ENCODE results near the gene TRPM2. TPM values are rescaled to one million over a fixed set of nuclear protein-coding genes. Genes with fewer than 3 reads are reported as not detected.
"Not testable (repeated sequence)": the region's sequence is repeated elsewhere in the genome, so short reads cannot be mapped to it uniquely, and the experiment has no call there.

TRPM2 gene
- total RNA-seq, 1 donor from 2014 or later = 1.4 TPM

DNA sequence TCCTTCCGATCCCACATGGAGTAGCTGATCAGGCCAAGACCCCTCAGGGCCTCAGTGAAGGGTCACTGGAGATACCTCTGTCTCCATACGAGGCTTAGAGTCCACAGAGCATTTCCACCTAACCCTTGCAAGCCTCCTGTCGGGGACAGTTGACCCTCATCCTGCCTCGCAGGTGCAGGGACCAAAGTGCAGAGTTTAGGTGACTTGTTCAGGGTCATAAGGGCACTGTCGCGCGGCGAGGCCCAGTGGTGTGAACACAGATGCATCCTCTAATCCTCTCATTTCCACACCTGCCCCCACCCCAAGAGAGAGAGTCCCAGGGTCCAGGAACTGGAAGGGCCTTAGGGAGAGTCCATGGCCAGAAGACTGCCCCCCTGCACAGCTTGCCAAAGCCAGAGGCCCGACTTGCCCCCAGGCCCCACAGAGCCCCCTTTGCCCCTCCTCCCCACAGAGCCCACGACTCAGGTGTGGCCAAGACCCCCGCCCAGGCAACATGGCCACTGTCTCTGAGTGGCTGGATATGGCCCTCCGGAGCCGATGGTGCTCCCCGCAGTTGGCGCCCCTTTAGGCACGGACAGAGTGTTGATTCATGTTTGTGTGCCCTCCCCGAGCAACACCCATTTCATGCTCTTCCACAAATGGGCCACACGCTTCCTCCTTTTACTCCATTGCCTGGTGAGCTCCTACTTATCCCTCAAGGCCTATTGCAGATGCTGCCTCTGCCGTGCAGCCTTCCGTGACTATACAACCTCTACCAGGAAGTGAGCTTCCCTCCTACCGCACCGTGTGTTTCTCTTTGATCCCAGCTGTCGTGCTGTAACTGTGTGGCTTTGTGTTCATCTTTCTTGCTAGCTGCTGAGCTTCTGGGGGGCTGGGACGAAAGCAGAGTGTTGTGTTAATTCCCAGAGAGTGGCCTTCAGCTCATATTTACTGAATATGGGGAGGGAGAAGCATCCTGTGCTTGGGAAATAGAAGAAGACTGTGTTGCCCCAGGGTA is 1.7 kb downstream of the TRPM2 start:
- no peak for DNase-seq (ENCODE audit: low read depth)

DNA sequence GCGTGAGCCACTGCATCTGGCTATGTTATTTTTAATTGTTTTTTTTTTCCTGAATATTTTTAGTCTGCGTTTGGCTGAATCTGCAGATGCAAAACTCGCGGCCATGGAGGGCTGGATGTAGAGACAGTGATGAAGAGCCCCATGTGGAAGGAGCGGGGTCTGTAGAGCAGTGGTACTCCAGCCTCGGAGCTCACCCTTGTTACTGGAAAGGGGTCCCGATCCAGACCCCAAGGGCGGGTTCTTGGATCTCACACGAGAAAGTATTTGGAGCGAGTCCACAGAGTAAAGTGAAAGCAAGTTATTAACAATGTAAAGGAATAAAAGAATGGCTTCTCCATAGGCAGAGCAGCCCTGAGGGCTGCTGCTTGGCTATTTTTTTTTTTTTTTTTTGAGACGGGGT is 2.7 kb downstream of the TRPM2 start:
- no peak for DNase-seq (ENCODE audit: low read depth)

DNA sequence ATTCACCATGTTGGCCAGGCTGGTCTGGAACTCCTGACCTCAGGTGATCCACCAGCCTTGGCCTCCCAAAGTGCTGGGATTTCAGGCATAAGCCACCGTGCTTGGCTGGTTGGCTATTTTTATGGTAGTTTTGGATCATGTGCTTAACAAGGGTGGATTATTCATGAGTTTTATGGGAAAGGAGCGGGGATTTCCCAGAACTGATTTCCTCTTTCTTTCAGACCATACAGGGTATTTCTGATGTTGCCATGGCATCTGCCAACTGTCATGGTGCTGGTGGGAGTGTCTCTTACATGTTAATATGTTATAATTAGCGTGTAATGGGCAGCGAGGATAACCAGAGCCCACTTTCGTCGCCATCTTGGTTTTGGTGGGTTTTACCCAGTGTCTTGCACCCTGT is 3.2 kb downstream of the TRPM2 start:
- peak; percentile 7 for DNase-seq (ENCODE audit: low read depth)

DNA sequence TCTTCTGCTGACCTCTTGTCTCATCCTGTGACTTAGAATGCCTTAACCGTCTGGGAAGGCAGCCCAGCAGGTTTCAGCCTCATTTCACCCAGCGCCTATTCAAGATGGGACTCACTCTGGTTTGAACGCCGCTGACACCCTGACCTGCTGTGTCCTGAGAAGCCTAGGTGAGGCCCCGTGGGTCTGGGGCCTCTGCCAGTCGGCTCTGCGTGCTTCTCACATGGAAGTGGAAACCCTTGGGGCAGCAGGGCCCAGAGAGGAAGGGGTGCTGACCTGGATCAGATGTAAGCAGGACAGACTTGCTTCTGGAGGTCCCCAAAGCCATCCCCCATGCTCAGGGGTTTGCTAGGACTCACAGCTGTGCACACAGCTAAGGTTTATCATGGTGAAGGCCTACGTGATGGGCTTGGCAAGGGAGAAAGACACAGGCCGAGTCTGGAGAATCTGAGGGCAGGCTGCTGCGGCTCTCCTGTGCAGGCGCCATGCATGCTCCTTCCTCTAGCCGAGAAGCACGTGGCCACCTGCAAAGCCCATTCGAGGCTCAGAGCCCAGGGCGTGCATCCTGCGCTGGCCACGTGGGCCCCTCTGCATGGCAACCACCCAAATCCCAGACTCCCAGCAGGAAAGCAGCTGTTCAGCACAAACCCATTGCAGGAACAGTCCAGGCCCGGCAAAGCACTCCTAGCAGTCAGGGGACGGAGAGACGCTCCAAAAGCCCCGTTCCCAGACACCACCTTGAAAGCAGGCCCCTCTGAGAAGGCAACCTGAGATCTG is 3.8 kb downstream of the TRPM2 start:
- no peak for DNase-seq (ENCODE audit: low read depth)

DNA sequence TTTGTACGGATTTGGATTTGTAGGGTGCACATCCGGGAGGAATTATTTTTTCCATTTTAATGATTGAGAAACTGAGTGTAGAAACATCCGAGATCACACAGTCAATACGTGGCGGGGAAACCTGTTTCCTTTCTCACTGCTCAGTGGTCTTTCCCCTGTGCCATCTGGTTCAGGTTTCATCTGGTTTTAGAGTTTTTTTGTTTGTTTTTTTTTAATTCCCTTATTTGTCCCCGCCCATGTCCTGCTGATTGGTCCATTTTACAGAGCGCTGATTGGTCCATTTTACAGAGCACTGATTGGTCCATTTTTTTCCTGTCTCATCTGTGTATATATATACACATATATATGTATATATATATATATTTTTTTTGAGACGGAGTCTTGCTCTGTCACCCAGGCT is 6.0 kb downstream of the TRPM2 start:
- DNase-seq (ENCODE audit: low read depth) = no peak

DNA sequence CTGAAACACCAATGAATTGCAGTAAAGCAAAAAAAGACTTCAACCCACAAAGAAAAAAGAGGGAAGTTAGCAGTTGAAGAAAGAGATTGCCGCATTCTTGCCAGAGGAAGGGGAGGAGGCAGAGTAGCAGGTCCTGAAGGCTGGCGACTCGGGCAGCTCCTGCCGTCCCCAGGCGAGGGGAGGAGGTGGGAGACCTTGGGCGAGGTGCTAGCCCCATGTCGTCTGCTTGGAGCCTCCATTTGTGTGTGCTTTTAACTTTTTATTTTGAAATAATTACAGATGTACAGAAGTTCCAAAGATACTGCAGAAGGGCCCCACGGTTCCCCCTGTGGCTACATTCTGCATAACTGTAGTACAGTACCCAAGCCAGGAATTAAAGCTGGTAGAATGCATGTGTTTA is 6.7 kb downstream of the TRPM2 start:
- DNase-seq (ENCODE audit: low read depth) = no peak

DNA sequence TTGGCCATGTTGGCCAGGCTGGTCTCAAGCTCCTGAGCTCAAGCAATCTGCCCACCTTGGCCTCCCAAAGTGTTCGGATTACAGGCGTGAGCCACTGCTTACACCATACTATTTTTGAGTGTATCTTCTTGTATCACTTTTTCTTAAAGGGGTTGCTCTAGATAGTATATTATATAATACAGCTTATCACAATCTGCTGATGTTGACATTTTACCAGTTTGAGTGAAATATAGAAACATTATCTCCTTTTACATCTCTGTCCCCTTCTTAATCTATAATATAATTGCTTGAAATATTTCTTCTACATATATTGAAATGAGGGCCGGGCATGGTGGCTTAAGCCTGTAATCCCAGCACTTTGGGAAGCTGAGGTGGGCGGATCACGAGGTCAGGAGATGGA is 8.5 kb downstream of the TRPM2 start:
- not testable (repeated sequence) for DNase-seq (ENCODE audit: low read depth)

DNA sequence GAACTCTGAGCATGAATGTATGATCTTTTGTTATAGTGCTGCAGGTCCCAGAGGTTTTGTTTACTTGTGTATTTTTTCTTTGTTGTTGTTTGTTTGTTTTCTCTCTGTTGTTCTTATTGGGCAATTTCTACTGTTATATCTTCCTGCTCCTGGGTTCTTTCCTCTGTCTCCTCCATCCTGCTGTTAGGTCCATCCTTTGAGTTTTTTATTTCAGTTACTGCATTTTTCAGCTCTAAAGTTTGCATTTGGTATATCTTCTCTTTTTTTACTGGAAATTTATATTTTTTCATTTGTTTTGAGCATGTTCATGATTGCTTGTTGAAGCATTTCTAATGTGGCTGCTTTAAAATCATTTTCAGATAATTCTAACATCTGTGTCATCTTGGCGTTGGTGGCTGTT is 9.9 kb downstream of the TRPM2 start:
- DNase-seq (ENCODE audit: low read depth) = no peak

DNA sequence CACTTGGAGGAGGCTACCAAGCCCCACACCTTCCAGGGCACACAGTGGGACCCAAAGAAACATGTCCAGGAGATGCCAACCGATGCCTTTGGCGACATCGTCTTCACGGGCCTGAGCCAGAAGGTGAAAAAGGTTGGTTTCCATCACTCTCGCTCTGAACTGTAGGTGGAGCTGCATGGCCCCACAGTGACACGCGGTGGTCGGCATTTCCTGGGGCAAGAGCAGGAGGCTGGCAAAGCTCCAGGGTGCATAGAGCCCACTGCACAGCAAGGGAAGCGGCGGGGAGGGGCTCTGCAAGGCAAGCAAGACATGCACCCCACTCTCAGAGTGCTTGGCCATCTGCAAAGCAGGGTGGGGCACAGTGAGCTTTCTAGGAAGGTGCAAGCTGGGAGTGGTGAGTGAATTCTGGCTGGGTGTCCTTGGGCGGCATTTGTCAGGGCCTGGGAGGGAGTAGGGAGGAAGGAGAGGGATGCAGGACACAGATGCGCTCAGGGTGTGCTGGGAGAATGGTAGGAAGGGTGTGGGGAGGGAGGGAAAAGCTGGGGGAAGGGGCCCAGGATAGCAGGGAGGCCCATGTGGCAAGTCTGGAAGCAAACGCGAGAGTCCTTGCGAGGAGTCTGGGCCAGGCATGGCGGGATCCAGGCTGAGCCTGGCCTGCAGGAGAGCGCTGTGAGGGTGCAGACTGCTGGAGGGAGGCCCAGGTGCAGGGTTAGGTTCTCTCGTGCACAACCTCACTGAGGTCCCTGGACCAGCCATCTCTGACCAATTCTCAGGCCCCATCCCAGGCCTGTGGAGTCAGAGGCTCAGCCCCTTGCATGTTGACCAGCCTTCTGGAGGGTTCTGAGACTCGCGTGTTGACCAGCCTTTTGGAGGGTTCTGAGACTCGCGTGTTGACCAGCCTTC is 11.0 kb downstream of the TRPM2 start:
- DNase-seq (ENCODE audit: low read depth) = no peak

DNA sequence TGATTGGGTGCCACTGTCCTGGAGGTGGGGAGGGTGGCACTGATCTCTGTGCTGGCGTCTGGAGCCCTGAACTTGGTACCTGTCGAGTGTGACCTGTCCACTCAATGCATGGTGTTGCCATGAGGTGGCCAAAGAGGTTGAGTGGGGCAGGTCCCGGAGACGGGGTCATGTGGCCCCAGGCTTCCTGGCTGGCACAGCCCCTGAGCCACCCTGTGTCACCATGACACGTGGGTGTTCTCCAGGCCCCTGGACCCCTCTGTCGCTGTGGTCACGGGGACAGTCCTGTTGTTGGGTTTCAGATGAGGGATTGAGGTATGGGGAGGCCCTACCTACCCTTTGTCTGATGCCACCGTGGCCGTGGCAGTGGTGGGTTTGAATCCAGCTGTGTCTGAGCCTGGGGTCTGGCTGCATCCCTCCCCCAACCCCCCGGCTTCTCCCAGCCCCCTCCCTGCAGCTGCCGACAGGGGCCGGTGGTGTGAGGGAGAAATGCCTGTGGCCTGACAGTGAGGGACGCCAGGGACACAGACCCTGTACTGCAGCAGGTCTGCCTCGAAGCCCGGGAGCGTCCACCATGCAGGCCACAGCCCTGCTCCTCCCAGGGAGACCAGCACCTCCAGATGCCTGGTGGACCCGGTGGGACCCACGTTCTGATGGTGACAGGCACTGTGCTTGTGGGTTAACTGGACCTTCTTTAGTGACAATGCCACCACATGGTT is 12.0 kb downstream of the TRPM2 start:
- no peak for DNase-seq (ENCODE audit: low read depth)

DNA sequence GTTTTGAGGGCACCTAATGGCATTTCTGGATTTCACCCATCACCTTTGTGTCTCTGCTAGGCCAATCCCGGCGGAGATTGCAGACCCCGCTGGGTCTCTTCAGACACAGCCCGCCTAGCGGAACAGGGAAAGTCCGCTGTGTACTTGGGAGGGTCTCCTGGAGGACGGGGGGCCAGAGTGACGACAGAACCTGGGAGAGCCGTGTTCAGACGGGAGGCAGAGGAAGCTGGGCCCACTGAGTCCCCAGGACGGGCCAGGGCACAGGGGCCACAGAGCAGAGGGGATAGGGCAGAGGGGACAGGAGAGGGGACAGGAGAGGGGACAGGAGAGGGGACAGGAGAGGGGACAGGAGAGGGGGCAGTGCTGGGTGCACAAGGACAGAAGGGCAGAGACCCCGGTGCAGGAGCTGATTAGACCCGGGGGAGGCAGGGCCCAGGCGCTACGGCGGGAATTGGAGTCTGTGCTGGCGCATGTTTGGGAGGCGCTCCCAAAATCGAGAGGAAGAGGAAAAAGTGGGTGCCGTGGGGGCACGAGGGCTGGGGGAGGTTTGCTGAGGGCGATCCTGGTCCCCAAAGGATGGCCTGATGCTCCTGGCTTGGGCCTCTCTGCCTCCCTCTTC is 12.7 kb downstream of the TRPM2 start:
- no peak for DNase-seq (ENCODE audit: low read depth)

DNA sequence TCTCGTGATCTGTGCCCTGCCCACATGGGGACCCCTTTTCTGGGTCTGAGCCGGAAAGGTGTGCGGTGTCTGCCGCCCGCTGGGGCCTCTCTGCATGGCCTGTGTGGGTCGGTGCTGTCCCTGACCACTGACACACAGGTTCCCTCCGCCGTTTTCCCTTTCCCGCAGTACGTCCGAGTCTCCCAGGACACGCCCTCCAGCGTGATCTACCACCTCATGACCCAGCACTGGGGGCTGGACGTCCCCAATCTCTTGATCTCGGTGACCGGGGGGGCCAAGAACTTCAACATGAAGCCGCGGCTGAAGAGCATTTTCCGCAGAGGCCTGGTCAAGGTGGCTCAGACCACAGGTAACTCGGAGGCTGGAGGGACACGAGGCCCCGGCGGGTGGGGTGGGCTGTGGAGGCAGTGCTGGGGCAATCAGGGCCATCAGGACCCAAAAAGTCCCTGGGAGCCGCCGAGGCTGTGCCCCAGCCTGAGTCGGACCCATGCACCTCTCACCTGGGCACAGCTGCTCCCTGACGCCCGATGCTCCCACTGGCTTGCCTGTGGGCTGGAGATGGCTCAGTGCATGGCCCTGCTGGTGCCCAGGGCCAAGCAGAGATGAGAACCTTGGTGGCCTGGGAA is 13.3 kb downstream of the TRPM2 start:
- DNase-seq (ENCODE audit: low read depth) = no peak

DNA sequence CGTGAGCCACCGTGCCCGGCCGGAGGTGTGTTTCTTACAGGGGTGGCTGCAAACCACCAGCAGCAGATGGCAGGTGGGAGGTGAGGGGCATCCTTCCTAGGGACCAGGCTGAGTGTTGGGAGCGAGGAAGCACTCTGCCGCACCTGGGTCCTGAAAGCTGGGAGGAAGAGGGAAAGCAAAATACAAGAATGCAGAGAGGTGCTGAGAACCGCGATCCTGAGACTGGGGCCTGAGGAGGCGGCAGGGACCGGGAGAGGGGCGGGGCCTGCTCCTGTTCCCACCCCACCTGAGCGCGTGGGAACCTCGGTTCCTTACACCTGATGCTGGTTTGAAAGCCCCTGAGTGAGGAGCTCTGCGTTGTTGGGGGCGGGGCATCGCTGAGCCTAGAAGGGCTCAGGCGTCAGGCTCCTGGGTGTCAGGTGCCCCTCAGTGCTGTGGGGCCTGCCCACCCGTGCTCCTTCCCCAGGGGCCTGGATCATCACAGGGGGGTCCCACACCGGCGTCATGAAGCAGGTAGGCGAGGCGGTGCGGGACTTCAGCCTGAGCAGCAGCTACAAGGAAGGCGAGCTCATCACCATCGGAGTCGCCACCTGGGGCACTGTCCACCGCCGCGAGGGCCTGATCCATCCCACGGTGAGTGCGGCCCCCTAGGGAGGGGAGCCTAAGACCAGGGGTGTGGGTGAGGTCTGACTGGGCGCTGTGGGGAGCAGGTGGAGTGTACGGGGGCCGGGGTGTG is 15.5 kb downstream of the TRPM2 start:
- no peak for DNase-seq (ENCODE audit: low read depth)

DNA sequence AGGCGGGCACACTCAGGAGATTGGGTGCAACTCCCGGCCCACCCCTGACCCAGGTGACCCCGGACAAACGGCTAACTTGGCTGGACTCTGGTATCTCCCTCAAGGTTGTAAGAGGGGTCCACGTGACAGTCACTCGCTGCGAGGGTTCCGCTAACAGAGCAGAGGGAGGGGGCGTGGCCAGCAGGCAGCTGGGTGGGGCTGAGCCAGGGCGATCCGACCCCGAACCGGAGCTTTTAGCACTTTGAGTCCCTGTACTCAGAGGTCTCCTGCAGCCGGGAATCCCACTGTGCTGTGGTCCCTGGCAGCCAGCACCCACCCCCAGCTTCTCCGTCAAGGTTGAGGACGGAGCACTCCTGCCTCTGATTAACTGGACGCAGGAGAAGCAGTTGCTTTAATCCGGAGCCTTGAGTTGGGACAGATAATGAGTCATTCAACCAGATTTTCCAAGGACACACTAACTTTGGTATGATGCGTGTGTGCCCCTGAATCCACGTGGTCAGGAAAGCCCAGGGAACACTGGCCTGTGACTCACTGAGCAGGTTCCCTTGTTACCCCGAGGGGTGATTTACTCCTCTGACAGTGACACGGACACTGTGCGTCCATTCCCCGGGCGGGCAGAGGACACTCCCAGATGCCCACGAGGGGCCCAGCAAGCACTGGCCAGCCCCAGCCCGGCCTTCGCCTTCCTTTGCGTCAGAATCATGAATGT is 16.8 kb downstream of the TRPM2 start:
- DNase-seq (ENCODE audit: low read depth) = peak; percentile 77

DNA sequence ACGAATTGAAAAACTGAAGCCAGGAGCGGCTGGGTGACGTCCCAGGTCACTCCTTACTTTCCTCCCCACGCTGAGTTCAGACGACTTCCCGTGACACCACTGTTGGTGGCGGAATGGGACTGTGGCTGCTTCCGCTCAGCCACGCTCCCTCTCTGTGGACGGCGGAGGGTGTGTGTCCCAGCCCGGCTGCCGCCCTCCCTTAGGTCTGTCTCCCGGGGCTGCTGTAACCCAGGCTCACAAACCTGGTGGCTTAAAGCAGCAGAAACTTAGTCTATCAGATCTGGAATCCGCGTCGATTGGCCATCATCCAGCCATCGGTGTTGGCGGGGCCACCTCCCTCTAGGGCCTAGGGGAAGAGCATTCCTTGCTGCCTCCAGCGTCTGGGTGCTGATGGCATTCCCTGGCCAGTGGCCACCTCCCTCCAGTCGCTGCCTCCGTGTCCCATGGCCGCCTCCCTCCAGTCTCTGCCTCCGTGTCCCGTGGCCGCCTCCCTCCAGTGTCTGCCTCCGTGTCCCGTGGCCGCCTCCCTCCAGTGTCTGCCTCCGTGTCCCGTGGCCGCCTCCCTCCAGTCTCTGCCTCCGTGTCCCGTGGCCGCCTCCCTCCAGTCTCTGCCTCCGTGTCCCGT is 17.5 kb downstream of the TRPM2 start:
- DNase-seq (ENCODE audit: low read depth) = no peak

DNA sequence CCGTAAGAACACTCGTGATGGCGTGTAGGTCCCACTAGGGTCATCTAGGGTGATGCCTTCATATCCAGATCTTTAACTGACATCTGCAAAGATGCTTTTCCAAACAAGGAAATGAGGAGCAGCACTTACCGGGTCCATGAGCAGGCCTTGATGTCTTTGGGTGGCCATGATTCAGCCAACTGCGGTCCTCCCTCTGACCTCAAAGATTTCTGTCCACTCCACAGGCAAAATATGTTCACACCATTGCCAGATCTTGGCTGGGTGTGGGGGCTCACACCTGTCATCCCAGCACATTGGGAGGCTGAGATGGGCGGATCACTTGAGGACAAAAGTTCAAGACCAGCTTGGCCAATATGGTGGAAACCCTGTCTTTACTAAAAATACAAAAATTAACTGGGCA is 18.2 kb downstream of the TRPM2 start:
- DNase-seq (ENCODE audit: low read depth) = no peak

DNA sequence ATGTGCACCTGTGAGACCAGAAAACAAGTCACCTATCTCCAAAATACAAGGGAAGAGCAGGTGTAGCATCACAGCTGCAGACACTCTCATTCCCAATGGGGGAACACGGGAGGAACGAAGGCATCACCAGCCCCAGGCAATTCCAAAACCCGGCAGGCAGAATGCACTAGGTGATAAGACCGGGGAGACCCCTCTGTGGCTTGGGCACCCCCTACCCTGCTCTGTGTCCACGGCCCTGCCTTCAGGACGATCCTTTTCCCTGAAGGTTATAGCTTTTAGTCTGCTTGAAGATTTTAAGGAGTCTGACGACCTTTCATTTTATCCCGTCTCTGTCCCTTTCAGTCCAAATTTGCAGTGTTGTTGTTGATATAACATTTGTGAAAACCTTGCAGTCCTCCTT is 19.2 kb downstream of the TRPM2 start:
- no peak for DNase-seq (ENCODE audit: low read depth)

DNA sequence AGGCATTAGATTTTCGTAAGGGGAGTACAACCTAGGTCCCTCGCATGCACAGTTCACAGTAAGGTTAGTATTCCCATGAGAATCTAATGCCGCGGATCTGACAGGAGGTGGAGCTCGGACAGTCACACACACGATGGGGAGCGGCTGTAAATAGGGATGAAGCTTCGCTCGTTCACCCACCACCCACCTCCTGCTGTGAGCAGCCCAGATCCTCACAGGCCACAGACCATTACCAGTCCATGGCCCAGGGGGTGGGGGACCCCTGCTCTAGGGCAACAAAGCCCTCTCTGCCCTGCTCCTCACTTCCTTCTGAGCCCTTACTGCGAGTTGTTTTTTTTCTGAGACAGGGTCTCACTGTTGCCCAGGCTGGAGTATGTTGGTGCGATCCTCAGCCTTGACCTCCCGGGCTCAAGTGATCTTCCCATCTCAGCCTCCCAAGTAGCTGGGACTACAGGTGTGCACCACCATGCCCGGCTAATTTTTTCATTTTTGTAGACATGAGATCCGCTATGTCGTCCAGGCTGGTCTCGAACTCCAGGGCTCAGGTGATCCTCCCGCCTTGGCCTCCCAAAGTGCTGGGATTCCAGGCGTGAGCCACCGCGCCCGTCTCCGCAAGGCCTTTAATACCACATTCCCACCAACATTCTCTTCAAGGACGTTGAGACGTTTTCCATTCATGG is 21.3 kb downstream of the TRPM2 start:
- DNase-seq (ENCODE audit: low read depth) = no peak

Data from renal cortical epithelial cell (primary cell).